Endometrial microvascular endothelial cells (primary cell): ENCODE measurements around the gene KCTD15. TPM values are rescaled to one million over a fixed set of nuclear protein-coding genes. Genes with fewer than 3 reads are reported as not detected.
"Not testable (repeated sequence)": the region's sequence is repeated elsewhere in the genome, so short reads cannot be mapped to it uniquely, and the experiment has no call there.

ENCODE experiments used
- in situ Hi-C: cut with HindIII; loops from 2 replicates; pipeline ENCODE4 v1.10.0; 2017; ENCODE audit warnings: low sequenced_read_pairs, low pct_unique_long_range_greater_than_20kb; ENCODE audit errors: inconsistent ontology term
- total RNA-seq: library from RNA; depleted of rRNA; stranded (reverse); fragments of >200 nt; gene quantifications from one replicate; pipeline ENCODE4 v1.2.3, GENCODE V29; 2015; ENCODE audit errors: inconsistent ontology term

Gene KCTD15
- total RNA-seq, 1 donor from 2014 or later, result 51.5 TPM

DNA sequence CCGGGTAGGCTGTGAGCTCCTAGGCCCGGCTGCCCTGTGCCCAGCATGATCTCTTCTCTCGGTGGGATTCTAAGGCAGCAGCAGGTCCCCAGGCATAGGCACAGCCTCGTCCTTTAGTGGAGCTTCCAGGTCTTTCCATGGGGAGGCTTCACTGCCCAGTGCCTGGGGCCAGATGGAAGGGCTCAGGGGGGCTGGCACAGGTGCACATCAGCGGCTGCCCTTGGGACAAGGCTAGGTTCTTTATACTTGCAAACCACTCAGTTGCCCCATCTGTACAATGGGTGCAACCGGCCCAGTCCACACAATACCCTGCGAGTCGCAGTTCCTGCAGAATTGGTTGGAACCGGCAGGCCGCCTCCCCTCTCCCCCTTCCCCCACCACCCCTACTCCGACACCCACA, 14.2 kb downstream of the KCTD15 start:
- in situ Hi-C loops, result no loop called here

DNA sequence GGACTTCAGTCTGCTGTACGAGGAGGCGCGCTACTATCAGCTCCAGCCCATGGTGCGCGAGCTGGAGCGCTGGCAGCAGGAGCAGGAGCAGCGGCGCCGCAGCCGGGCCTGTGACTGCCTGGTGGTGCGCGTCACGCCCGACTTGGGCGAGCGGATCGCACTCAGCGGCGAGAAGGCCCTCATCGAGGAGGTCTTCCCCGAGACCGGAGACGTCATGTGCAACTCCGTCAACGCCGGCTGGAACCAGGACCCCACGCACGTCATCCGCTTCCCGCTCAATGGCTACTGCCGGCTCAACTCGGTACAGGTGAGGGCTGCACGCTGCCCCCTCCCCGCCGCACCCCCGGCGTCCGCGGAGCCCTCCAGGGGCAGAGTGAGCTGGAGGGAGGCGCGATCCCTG, 14.6 kb downstream of the KCTD15 start:
- in situ Hi-C loops, result no loop called here

GRCh38 chr19:33811736-33812387, 15.2 kb downstream of the KCTD15 start:
- in situ Hi-C loops, result no loop called here

GRCh38 chr19:33812388-33813330, 16.0 kb downstream of the KCTD15 start:
- in situ Hi-C loops, result no loop called here

GRCh38 chr19:33813391-33814101, 16.9 kb downstream of the KCTD15 start:
- in situ Hi-C loops, result no loop called here

- in situ Hi-C loops, result no loop called here
Observed at GRCh38 chr19:33814181-33815165, 17.8 kb downstream of the KCTD15 start.

DNA sequence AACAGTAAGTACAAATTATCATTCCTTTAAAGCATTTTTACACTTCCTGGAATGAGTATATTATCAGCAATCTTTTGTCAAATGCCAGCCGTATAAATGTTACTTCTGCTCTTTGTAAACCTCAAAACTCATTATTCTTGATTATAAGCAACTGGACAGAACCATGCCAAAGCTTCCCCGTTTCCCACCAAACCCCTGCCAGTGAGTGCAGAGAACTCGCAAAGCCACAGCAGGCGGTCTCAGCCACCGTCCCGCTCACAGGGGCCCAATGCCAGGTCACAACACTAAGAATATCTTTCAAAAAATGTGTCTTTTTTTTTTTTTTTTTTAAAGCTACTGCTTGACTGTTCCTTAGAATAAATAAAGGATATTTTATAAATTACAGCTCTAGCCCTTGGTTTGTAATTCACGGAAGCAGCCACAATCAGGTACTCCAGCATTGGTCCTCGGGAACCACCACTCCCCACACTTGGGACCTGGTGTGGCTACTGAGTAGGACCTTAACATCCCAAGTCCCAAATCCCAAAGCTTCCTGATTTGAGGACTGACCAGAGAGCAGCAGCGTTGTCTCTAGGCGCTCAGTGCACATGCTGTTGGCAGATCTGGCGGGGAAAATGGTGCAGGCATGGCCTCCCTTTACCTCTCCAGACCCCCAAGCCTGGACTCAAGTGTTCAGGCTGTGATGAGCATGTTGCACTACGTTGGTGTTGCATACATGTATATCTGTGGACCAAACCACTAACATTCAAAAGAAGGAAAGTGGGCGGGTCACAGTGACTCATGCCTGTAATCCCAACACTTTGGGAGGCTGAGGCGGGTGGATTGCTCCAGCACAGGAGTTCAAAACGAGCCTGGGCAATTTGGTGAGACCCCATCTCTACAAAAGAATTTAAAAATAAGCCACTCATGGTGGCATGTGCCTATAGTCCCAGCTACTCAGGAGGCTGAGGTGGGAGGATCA, 19.0 kb downstream of the KCTD15 start:
- in situ Hi-C loops, result no loop called here

GRCh38 chr19:33818411-33818810, 21.7 kb downstream of the KCTD15 start:
- in situ Hi-C loops, result no loop called here

DNA sequence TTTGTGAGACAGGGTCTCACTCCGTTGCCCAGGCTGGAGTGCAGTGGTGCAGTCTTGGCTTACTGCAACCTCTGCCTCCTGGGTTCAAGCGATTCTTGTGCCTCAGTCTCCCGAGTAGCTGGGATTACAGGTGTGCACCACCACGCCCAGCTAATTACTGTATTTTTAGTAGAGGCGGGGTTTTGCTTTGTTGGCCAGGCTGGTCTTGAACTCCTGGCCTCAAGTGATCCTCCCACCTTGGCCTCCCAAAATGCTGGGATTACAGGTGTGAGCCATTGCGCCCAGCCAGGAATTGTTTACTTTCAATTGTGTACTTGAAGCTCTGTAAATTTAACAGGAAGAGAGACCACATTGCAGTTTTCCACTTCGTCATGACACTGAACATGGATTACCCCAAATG, 22.4 kb downstream of the KCTD15 start:
- in situ Hi-C loops, result not testable (repeated sequence)

- in situ Hi-C loops, result no loop called here
Observed at GRCh38 chr19:33819506-33819879, 22.8 kb downstream of the KCTD15 start.

DNA sequence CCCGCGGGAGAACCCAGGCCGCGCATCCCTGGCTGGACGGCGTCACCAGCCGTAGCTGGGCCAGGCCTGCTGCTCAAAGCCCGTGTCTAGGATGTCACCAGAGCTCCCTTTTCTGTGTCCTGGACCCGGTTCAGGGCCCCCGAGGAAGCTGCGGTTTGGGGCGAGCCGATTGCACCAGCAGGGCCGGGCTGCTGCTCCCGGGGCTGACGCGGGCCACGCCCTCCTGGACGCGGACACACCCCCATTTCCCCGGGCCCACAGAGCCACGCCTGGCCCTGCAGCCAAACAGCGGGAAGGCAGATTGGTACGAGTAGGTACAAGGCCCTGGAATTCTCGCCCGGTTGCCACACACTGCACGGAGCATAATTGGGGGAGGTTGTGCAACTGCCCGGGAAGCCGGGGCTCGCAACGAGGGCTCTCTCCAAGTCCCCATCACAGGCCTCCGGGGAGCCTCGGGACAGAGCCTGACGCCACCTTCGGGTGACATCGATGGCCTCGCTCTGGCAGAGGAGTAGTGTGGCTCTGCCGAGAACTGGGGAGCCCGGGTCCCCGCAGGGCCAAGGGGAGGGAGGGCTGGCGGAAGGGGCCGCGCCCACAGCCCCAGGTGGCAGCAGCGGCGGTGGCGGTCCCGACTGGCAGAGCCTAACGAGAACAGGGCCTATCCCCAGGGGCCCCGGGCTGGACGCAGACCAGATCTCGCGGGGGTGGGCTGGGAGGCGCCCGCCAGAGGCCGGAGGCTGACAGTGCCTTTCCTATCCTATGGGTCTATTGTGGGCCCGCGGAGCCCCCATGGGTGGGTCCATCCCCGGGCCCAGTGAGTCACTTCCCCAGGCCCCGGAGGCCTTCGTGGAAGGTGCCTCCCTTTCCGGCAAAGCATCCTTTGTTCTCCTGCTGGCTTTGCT, 23.5 kb downstream of the KCTD15 start:
- in situ Hi-C loops, result no loop called here

GRCh38 chr19:33821871-33822270, 25.2 kb downstream of the KCTD15 start:
- in situ Hi-C loops, result no loop called here

DNA sequence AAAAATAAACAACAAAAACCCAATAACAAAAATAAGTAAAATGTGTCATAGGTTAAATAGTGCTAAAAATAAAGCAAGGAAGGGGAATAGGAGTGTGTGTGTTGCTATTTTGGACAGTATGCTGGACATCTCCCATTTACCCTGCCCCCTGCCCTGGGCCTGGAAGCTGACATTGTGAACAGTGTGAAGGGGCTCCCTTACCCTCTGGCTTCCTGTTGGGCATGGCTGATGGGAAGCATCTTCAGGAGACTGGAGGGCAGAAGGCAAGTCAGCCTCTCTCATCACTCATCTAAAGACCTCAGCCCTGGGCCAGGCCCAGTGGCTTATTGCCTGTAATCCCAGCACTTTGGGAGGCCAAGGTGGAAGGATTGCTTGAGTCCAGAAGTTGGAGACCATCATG, 26.7 kb downstream of the KCTD15 start:
- in situ Hi-C loops, result no loop called here

DNA sequence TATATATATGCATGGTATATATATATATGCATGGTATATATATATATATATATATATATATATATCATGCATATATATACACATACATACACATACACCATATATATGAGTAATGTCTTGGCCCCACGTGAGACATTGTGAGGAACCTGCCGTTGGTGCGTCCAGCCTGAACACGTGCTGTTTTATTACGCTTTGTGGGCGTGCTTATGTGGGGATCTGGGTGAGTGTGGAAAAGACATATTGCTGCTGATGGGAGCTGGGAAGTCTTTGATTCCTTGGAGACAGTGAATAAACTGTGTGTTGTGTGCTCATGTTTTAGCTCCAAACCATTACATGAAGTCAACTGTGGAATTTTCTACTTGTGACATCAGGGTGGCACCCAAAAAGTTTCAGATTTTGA, 28.9 kb downstream of the KCTD15 start:
- in situ Hi-C loops, result no loop called here

DNA sequence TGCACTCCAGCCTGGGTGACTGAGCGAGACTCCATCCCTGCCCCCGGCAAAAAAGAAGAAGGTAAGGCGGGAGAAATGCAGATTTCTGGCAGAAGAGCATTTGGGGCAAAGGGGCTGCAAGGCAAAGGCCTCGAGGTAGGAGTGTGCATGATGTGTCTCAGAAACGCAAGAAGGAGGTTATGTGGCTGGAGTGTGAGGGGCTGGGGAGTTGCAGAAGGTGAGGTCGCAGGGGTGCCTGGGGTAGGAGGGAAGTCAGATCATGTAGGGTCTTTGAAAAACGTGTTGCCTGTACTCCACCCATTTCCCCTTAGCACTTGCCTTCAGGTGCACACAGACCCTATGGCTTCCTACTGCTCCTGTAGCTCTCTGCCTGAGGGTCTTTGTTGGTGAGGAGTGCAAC, 29.9 kb downstream of the KCTD15 start:
- in situ Hi-C loops, result no loop called here

DNA sequence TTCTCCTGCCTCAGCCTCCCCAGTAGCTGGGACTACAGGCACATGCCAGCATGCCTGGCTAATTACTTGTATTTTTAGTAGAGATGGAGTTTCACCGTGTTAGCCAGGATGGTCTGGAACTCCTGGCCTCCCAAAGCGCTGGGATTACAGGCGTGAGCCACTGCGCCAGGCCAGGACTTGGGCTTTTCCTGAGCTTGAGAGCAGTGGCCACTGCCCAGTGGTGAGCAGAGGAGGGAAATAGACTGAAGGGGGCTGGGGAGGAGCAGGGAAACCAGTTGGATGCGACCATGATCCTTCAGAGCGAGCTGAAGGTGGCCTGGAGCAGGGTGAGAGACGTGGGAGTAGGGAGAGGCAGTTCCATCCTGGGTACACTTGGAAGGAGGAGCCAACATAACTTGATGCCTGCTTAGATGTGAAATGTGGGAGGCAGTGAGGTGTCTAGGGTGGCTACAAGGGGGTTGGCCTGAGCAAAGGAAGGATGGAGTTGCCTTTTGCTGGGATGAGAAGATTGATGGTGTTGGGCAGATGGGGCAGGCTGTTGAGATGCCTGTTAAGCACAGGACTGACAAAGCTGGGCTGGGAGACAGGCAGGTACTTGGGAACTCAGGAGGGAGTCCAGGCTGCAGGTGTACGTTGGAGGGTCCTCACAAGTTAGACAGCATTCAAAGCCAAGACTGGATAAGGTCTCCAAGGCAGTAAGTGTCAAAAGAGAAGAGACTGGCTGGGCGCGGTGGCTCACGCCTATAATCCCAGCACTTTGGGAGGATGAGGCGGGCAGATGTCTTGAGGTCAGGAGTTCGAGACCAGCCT, 31.8 kb downstream of the KCTD15 start:
- in situ Hi-C loops, result no loop called here
